OCI-LY7 (cell line): Measurements from ENCODE around the gene ADGRF4. TPM values are rescaled to one million over a fixed set of nuclear protein-coding genes. Genes with fewer than 3 reads are reported as not detected.

Experiments
- BruUV-seq: library from RNA; stranded (reverse); fragments of 400-500 nt; replicated peaks from 2 replicates; lab custom pipeline; 2021; lab: Mats Ljungman, UMichigan
- CTCF ChIA-PET: fragments of 300-600 bp; sonication (Branson Sonifier 250); formaldehyde crosslinking; loops from one replicate; lab custom pipeline; 2022; ENCODE audit warnings: antibody characterized with exemption; ENCODE audit not compliant: unreplicated experiment; lab: Charles Lee
- POLR2A ChIA-PET: fragments of 300-600 bp; sonication (Branson Sonifier 250); formaldehyde crosslinking; loops from one replicate; lab custom pipeline; 2022; ENCODE audit warnings: antibody characterized with exemption; lab: Charles Lee
- DNase-seq: peaks from one replicate; pipeline ENCODE4 v3.0.0-alpha.2; 2015; ENCODE audit warnings: low spot score
- H2AFZ ChIP-seq: fragments of 200-600 bp; sonication (generic), shearing (Covaris generic); 2 replicates; pipeline ENCODE4 v1.6.1; 2014; ENCODE audit warnings: mild to moderate bottlenecking, antibody characterized with exemption, low read length, moderate library complexity
- H3K27ac ChIP-seq: fragments of 200-600 bp; sonication (generic); 2 replicates; pipeline ENCODE4 v1.5.1; 2014; ENCODE audit warnings: mixed run types, low read depth, mild to moderate bottlenecking, moderate library complexity, low read length, inconsistent platforms; ENCODE audit not compliant: poor library complexity, severe bottlenecking
- H3K36me3 ChIP-seq: fragments of 200-600 bp; sonication (generic); 2 replicates; pipeline ENCODE4 v1.6.1; 2014; ENCODE audit warnings: mild to moderate bottlenecking, antibody characterized with exemption, low read length, moderate library complexity, mixed read lengths; ENCODE audit not compliant: insufficient read depth
- H3K4me1 ChIP-seq: fragments of 200-600 bp; sonication (generic); 2 replicates; pipeline ENCODE4 v1.5.1; 2014; ENCODE audit warnings: mild to moderate bottlenecking, low read length; ENCODE audit not compliant: insufficient read depth, poor library complexity, severe bottlenecking
- H3K4me2 ChIP-seq: fragments of 200-600 bp; sonication (generic); 2 replicates; pipeline ENCODE4 v1.6.1; 2014; ENCODE audit warnings: mild to moderate bottlenecking, low read length
- H3K4me3 ChIP-seq: fragments of 200-600 bp; sonication (generic); 2 replicates; pipeline ENCODE4 v1.5.1; 2014; ENCODE audit warnings: mild to moderate bottlenecking, low read depth, low read length; ENCODE audit not compliant: poor library complexity, severe bottlenecking
- H3K79me2 ChIP-seq: fragments of 200-600 bp; sonication (generic); 2 replicates; pipeline ENCODE4 v1.6.1; 2016; ENCODE audit warnings: low read depth, mild to moderate bottlenecking, low read length, moderate library complexity, mixed read lengths; ENCODE audit not compliant: insufficient read depth
- H3K9me2 ChIP-seq: fragments of 200-600 bp; sonication (generic); 2 replicates; pipeline ENCODE4 v1.6.1; 2016; ENCODE audit warnings: mild to moderate bottlenecking, low read length, mixed read lengths; ENCODE audit not compliant: insufficient read depth
- H3K9me3 ChIP-seq: fragments of 200-600 bp; sonication (generic); 2 replicates; pipeline ENCODE4 v1.6.1; 2014; ENCODE audit warnings: mild to moderate bottlenecking, mixed run types, low read length, mixed read lengths
- H4K20me1 ChIP-seq: fragments of 200-600 bp; sonication (generic); 2 replicates; pipeline ENCODE4 v1.6.1; 2014; ENCODE audit warnings: mild to moderate bottlenecking, antibody characterized with exemption, low read length, moderate library complexity, mixed read lengths; ENCODE audit not compliant: insufficient read depth
- EZH2phosphoT487 ChIP-seq: fragments of 200-600 bp; sonication (generic); IDR thresholded peaks from 2 replicates; pipeline ENCODE4 v1.6.1; 2018; ENCODE audit warnings: low read depth, borderline replicate concordance, mild to moderate bottlenecking, mixed run types, antibody characterized with exemption, low read length, moderate library complexity, mixed read lengths
- intact Hi-C: fragments of 100-400 bp; cut with micrococcal nuclease; formaldehyde crosslinking; loops from one replicate; pipeline ENCODE4 v1.10.0; 2022; ENCODE audit not compliant: unreplicated experiment
- total RNA-seq, 2 experiments: library from RNA; depleted of rRNA in 1 of 2; stranded (reverse); fragments of >200 nt in 1 of 2; shearing (Covaris generic) in 1 of 2; gene quantifications; 2 replicates each; pipeline ENCODE4 v1.2.3, GENCODE V29; 2014 to 2022
- TF ChIP-seq, protein P1 (sequence below): fragments of 200-600 bp; sonication (generic); conservative IDR thresholded peaks from 2 replicates; pipeline ENCODE4 v1.5.1; 2014; ENCODE audit warnings: mild to moderate bottlenecking, antibody characterized with exemption, low read length, moderate library complexity, mixed read lengths

Gene ADGRF4
- total RNA-seq, 2 experiments from 2014 or later: not detected

DNA sequence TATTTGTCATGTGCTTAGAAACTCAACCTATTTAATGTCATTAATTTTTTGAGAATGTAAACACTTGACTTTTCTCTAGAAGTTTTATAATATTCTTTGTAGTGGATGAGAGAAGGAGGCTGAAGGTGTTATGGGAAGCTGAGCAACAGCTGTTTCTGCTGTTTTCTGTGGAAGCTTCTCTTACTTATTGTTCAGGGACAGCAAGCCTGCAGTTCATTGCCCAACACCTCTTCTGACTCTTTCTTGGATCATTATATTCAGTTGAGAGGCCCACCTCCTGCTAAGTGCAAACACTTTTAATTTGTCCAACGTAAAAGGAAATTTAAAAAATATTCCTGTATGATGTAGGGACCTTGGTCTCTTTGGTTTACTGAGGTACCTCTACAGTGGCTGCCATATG is 12.0 kb upstream of the ADGRF4 start:
- no peak overlapping the region for H3K4me2 ChIP-seq
- no TSS peak for BruUV-seq
- no peak overlapping the region for H3K4me3 ChIP-seq
- ChIA-PET POLR2A (interaction anchor here (0.7 kb wide), 1 partner anchor 660 kb away, joined by 4 read pairs; no protein-coding TSS in a partner anchor), CTCF (no interaction called here)
- no peaks in the 10 kb centered on the region for H3K9me3 ChIP-seq
- H3K27ac ChIP-seq: no peak overlapping the region
- no peaks in the 10 kb centered on the region for H3K79me2 ChIP-seq
- intact Hi-C loops: no loop called here
- no peaks in the 10 kb centered on the region for H3K36me3 ChIP-seq
- no peaks in the 10 kb centered on the region for H3K9me2 ChIP-seq
- no peaks in the 10 kb centered on the region for H3K4me1 ChIP-seq
- H4K20me1 ChIP-seq: no peaks in the 10 kb centered on the region
- H2AFZ ChIP-seq: no peak overlapping the region
- no peak for DNase-seq
- TF ChIP-seq EZH2phosphoT487: no peak
- TF ChIP-seq, protein P1, sequence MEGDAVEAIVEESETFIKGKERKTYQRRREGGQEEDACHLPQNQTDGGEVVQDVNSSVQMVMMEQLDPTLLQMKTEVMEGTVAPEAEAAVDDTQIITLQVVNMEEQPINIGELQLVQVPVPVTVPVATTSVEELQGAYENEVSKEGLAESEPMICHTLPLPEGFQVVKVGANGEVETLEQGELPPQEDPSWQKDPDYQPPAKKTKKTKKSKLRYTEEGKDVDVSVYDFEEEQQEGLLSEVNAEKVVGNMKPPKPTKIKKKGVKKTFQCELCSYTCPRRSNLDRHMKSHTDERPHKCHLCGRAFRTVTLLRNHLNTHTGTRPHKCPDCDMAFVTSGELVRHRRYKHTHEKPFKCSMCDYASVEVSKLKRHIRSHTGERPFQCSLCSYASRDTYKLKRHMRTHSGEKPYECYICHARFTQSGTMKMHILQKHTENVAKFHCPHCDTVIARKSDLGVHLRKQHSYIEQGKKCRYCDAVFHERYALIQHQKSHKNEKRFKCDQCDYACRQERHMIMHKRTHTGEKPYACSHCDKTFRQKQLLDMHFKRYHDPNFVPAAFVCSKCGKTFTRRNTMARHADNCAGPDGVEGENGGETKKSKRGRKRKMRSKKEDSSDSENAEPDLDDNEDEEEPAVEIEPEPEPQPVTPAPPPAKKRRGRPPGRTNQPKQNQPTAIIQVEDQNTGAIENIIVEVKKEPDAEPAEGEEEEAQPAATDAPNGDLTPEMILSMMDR: no peak

DNA sequence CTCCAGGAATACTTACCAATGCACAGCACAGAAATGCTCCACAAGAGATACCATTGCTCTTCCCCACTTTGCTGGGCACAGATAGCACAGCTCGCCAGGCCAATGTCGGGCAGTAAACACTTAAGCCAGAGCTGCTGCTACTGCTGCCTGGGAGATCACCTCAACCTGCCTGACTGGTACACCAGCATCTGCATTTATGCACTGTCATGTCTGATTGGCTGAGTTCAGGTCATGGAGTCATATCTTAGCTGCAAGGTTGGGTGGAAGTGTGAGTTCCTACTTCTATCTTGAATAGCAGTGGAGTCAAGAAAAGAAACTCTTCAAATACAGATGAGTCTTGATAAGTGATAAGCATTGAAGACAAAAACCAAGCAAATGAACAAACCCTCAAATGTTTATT is 10.9 kb upstream of the ADGRF4 start:
- Histone ChIP-seq H4K20me1 (no peaks in the 10 kb centered on the region), H3K4me3 (no peak overlapping the region), H2AFZ (no peak overlapping the region), H3K9me3 (no peaks in the 10 kb centered on the region), H3K4me2 (no peak overlapping the region), H3K79me2 (no peaks in the 10 kb centered on the region), H3K27ac (no peak overlapping the region), H3K9me2 (no peaks in the 10 kb centered on the region), H3K4me1 (no peaks in the 10 kb centered on the region), H3K36me3 (no peaks in the 10 kb centered on the region)
- ChIA-PET CTCF (interaction anchor here (0.6 kb wide), 1 partner anchor 23 kb away, joined by 3 read pairs; no protein-coding TSS in a partner anchor), POLR2A (no interaction called here)
- no peak for DNase-seq
- intact Hi-C loops: no loop called here
- TF ChIP-seq, protein P1: no peak
- TF ChIP-seq EZH2phosphoT487: no peak
- BruUV-seq: no TSS peak

DNA sequence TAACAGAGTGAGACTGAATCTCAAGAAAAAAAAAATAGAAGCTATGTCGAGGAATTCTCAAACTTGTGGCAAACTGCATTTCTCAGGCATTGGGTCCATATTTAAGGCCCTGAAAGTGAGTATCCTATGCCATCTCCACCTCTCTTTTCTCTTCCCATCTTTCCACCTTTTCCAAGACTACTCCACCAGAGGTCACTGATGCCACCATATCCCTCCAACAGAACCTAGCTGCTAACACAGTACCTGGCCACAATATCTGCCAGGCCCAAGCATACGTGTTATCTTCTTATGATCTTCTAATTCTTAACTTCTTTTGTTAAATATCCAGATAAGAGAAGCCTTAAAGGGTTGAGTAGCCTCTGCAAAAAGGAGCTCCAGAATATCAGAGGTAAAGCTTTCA is 8.2 kb upstream of the ADGRF4 start:
- TF ChIP-seq, protein P1: no peak
- no peak for TF ChIP-seq EZH2phosphoT487
- H2AFZ ChIP-seq: no peak overlapping the region
- POLR2A ChIA-PET: interaction anchor here (0.7 kb wide), 1 partner anchor 9 kb away, joined by 5 read pairs; no protein-coding TSS in a partner anchor
- H3K9me3 ChIP-seq: no peaks in the 10 kb centered on the region
- no peaks in the 10 kb centered on the region for H4K20me1 ChIP-seq
- H3K79me2 ChIP-seq: no peaks in the 10 kb centered on the region
- H3K36me3 ChIP-seq: no peaks in the 10 kb centered on the region
- H3K4me3 ChIP-seq: no peak overlapping the region
- CTCF ChIA-PET: no interaction called here
- H3K4me2 ChIP-seq: no peak overlapping the region
- BruUV-seq: no TSS peak
- no peak for DNase-seq
- H3K27ac ChIP-seq: no peak overlapping the region
- H3K4me1 ChIP-seq: no peaks in the 10 kb centered on the region
- H3K9me2 ChIP-seq: no peaks in the 10 kb centered on the region
- intact Hi-C loops: no loop called here
